HT-29 (cell line): ENCODE results near the gene LINC00305. TPM values are rescaled to one million over a fixed set of nuclear protein-coding genes. Genes with fewer than 3 reads are reported as not detected.

Experiments
- DNase-seq: peaks from one replicate; pipeline ENCODE4 v3.0.0-alpha.2; 2015; ENCODE audit warnings: low spot score
- total RNA-seq: library from RNA; depleted of rRNA; stranded (reverse); fragments of >200 nt; shearing (Covaris generic); gene quantifications from 2 replicates; pipeline ENCODE4 v1.2.3, GENCODE V29; 2014; rRNA removed

Gene LINC00305
- total RNA-seq = not detected in 2 replicates

GRCh38 chr18:64148988-64149387 is at the start of gene LINC00305:
Gene LINC00305 (minus strand): TSS chr18:64149088.
- DNase-seq = no peak

- no peak for DNase-seq
These were observed 42.2 kb upstream of the LINC00305 start for GRCh38 chr18:64191069-64191468.

GRCh38 chr18:64185987-64186386 is 37.1 kb upstream of the LINC00305 start:
- DNase-seq = no peak

GRCh38 chr18:64183665-64184064 is 34.8 kb upstream of the LINC00305 start:
- DNase-seq = no peak

- no peak for DNase-seq
These were observed 31.7 kb upstream of the LINC00305 start for GRCh38 chr18:64180617-64181016.

GRCh38 chr18:64180171-64180570 is 31.3 kb upstream of the LINC00305 start:
- no peak for DNase-seq

GRCh38 chr18:64179556-64180080 is 30.7 kb upstream of the LINC00305 start:
- DNase-seq = no peak

GRCh38 chr18:64178860-64179259 is 30.0 kb upstream of the LINC00305 start:
- no peak for DNase-seq

- DNase-seq = no peak
These were observed 26.5 kb upstream of the LINC00305 start for GRCh38 chr18:64175432-64175831.

GRCh38 chr18:64171576-64171975 is 22.7 kb upstream of the LINC00305 start:
- DNase-seq = no peak

- no peak for DNase-seq
These were observed 18.6 kb upstream of the LINC00305 start for GRCh38 chr18:64167408-64167925.

GRCh38 chr18:64165906-64166305 is 17.0 kb upstream of the LINC00305 start:
- DNase-seq = no peak

GRCh38 chr18:64164883-64165282 is 16.0 kb upstream of the LINC00305 start:
- no peak for DNase-seq

- no peak for DNase-seq
These were observed 1.1 kb upstream of the LINC00305 start for GRCh38 chr18:64149916-64150438.

- no peak for DNase-seq
These were observed 6.0 kb downstream of the LINC00305 start for GRCh38 chr18:64142904-64143303.

- no peak for DNase-seq
These were observed 11.0 kb downstream of the LINC00305 start for GRCh38 chr18:64137914-64138313.

- no peak for DNase-seq
These were observed 14.7 kb downstream of the LINC00305 start for GRCh38 chr18:64134044-64134747.

GRCh38 chr18:64132871-64133270 is 16.0 kb downstream of the LINC00305 start:
- DNase-seq = no peak

- no peak for DNase-seq
These were observed 17.6 kb downstream of the LINC00305 start for GRCh38 chr18:64131314-64131713.

- no peak for DNase-seq
These were observed 21.7 kb downstream of the LINC00305 start for GRCh38 chr18:64127172-64127571.

GRCh38 chr18:64119916-64120315 is 29.0 kb downstream of the LINC00305 start:
- DNase-seq = peak; percentile 5

GRCh38 chr18:64118406-64118805 is 30.5 kb downstream of the LINC00305 start:
- no peak for DNase-seq

- no peak for DNase-seq
These were observed 32.2 kb downstream of the LINC00305 start for GRCh38 chr18:64116571-64117175.
